Amniotic stem cell (primary cell): ENCODE measurements around the gene MYF5.

ENCODE experiments used
- DNase-seq: peaks from one replicate; lab custom pipeline; 2025; lab: John Stamatoyannopoulos, UW

MYF5 gene

DNA sequence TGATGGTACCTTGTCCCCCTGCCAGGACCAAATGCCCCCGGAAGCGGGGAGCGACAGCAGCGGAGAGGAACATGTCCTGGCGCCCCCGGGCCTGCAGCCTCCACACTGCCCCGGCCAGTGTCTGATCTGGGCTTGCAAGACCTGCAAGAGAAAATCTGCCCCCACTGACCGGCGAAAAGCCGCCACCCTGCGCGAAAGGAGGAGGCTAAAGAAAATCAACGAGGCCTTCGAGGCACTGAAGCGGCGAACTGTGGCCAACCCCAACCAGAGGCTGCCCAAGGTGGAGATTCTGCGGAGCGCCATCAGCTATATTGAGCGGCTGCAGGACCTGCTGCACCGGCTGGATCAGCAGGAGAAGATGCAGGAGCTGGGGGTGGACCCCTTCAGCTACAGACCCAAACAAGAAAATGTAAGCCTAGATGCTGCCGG, 8.9 kb upstream of the MYF5 start:
- DNase-seq = no peak

- no peak for DNase-seq
Measured at GRCh38 chr12:80708259-80708974, 8.3 kb upstream of the MYF5 start.

DNA sequence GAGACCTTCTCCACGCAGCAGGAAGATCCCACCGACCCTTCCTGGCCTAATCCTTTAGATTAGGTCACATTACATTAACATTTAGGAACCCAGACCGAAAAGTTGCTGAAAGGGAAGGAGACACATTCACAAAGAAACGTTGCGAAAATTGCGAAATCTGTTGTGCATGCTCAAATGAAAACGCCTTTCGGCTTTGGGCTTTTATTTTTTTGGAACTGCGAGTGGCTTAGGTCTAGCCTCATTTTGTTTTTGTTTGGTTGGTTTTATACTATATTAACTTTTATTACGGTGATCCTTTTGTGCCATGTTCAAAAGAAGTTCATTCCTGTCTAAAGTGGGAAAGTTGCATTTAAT, 7.8 kb upstream of the MYF5 start:
- no peak for DNase-seq

DNA sequence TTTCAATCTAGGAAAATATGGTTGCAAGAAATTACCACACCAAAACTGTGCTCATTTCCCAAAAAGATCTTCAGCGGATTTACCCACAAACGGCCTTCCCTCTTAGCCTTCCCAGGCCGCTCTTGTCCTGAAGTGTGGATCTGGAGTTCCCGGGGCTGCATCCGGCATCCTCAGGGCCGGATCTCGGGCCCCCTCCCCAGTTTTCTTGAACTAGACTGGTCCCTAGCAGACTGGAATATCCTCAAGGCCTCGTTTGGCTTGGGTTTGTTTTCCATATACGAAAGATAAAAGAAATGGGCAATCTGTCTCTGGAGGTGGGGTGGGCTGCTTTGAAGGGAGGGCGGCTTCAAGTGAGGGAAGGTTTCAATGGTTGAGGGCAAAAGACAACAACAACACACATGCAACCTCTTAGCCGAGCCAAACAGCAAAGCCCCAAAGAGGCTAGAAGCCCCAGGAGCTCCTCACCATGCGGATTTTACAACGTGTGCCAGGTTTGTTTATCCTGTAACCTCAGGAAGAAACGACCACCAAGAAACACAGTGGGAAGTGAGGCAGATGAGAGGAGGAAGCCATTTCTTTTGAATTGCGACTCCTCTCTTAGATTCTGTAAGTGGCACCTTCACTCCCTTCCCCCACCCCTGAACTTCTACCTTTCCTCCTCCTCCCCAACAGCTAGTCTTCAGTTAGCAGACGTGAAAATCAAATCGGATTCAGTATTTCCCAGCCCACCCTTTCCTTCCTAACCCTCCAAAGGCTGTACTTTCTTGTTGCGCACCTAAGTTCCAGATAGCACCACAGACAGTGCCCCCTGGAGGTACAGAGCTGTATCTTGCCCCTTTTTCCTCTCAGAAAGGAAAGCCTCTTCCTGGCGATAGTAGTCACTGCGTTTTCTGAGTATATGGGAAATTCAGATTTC, 6.6 kb upstream of the MYF5 start:
- DNase-seq = no peak

GRCh38 chr12:80710727-80711449, 5.8 kb upstream of the MYF5 start:
- DNase-seq = no peak

DNA sequence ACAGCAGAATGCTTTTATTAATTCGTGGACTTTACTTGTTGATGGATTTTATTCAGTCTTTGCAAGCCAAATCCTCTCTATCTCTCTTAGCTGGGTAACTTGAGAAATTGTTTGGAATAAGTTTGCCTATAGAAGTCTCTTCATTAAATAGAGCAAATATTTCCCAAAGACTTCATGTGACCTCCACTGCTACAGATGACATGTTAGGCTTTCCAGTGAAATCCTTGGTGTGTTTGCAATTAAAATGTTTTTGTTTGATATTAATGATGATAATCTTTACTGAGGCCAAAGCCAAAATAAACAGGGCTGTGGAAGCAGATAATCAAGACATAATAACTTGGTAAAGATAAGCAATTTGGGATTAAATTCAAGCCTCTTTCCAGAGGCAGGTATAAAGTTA, 4.8 kb upstream of the MYF5 start:
- DNase-seq = no peak

DNA sequence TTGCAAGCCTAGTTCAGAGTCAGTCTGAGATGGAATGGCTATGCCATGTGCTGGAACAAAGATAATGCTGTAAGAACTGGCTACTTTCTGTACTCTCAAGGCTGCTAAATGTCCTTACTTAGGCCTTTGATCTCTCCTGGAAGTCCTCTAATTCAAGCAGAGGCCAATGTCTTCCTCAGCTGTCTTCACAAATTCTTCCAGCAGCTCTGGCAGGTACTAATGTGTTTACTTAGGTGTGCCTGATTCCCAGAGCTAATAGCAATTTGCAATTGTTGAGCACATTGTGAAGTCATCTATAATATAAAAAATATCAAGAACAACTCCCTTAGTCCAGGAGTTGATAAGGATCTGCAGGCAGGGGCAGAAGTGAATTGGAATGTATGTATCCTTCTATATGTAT, 3.8 kb upstream of the MYF5 start:
- no peak for DNase-seq

DNA sequence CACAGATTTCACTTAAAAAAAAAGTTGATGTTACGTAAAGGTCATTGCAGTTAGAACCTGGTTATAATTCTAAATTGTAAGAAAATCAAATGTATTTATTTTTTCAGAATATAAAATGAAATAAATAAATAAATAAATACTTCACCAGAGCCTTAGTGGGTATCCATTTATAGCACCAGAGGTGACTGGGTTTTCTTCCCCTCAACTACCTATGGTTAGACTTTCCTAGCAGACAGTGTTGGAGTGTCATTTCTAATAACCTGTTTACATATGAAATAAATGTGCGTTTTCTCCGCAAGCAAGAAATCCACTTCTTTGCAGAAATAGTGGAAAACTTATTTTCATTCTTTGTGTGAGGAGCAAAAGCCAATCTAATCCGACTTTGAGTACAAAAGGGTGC, 3.3 kb upstream of the MYF5 start:
- no peak for DNase-seq

DNA sequence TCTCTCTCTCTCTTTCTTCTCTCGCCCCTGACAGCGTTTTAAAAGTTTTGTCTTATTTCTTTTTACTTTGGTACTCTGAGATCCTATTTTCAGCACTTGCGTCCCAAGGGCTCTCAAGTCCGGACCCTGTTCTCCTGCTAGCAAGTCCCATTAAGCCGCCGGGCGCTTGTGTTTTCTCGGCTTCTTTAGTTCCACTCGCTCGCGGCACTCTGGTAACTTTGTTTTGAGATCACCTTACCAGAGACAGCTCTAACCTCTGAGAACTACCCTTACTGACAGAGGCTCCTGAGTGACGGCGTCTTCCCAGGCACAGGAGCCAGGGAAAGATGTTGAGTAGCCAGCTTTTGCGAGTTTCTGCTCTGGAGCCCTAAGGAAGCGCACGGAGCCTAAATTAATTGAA, 2.7 kb upstream of the MYF5 start:
- DNase-seq = no peak

- DNase-seq = no peak
Measured at GRCh38 chr12:80714846-80715245, 1.9 kb upstream of the MYF5 start.

DNA sequence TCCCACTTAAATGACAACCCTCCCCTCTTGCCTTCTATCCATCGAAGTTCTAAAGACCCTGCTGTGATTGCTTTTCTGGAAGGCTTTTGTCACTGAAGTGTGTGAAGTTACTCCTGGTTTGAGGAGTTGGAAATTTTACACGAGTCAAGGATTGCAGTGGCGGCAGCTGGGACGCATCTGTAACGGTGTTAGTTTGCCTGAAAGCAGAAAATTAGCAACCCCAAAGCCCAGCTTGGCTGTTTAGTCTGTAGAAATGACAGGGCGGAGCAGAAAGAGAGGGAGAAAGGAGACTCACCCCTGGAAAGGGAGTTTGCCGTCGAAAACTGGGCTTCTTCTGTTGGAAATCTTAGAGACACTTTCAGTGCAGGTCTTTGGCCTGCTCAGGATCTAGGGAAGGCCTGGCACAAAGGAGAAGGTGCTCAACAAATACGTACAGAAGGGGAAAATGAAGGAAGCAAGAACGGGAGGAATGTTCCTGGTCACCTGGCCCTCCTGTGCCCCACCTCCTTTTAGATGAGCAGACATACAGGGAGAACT, 931 bp upstream of the MYF5 start:
- no peak for DNase-seq

DNA sequence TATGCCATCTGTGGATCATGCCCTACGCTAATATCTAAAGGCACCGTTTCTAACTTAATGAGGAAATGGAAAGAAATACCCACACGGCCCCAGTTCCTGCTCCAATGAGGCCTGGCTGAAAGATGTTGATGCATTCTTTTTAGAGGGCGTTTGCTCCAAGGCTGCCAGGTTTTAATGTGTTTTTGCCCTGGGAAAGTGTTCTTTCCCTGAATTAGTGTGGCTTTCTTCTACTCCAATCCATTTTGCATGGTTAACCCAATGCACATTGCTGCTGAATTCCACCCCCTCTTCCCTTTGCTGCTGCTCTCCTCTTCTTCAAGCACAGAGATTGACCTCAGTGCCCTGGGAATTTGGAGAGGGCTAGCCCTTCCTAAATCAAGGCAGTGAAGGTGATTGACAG, 1.1 kb downstream of the MYF5 start:
- DNase-seq = no peak

- no peak for DNase-seq
Measured at GRCh38 chr12:80720516-80720915, 3.8 kb downstream of the MYF5 start.

DNA sequence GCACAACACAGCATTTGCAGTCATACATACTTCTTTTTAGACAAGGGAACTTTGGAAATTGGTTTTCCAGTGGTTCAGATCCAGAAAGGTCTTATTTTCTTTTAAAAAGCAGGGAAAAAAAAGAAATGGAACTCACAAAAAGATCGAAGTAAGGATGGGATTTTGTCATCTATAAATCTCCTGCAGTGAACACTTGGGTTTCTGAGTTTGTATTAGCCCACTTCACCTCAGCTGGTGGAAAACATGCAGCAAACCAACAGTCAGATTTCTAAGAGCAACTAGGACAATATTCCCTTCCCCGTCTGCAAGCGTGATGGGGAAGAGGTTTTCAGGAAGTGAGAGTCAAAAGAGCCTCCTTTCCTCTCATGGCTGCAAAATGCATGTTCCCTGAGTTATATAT, 4.6 kb downstream of the MYF5 start:
- DNase-seq = no peak

DNA sequence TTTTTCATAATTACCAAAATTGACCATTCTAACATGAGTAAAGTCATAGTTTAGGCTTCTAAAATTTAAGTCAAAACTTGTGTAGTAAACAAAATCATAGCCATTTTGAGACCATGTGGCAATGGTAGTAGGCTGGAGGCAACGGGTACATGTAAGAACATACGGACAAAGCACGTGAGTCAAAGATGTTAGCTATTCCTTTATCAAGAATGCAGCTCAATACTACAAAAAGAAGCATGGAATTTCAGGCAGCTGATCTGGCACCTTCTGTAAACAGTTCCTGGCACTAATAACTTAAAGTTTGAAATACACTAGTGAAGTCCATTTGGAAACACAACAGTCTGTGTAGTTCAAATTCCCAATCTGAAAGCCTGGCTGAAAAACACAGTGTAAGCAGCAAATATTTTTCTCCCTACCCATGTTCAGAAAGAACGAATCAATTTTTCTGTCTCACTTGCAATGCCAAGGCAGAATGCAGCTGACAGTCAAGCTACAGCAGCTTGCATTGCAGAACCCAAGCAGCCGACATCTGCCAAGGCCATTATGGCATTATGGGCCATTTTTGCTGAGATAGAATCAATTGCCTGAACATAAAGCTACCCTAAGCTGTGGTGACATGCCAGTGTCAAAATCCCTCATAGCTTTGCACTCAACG, 29.3 kb downstream of the MYF5 start:
- DNase-seq = no peak

- DNase-seq = no peak
Measured at GRCh38 chr12:80747800-80748199, 31.1 kb downstream of the MYF5 start.

- no peak for DNase-seq
Measured at GRCh38 chr12:80749456-80749855, 32.7 kb downstream of the MYF5 start.

- no peak for DNase-seq
Measured at GRCh38 chr12:80752464-80752863, 35.8 kb downstream of the MYF5 start.

DNA sequence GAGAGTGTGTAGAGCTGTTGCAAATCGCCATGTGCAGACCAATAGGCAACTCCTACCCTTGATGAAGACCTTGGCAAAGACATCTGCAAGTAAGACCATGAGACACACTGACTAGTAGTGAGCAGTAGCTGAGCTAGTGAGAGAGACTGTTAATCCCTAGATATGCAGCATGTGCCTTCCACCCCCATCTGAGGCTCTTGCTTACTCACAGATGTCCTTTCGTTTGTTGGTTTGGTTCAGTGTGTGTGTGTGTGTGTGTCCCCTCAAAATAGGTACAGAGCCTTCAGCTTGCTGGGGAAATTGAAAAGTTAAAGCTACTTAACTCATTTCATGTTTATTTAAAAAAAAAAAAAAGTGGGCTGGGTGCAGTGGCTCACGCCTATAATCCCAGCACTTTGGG, 37.6 kb downstream of the MYF5 start:
- DNase-seq = no peak

DNA sequence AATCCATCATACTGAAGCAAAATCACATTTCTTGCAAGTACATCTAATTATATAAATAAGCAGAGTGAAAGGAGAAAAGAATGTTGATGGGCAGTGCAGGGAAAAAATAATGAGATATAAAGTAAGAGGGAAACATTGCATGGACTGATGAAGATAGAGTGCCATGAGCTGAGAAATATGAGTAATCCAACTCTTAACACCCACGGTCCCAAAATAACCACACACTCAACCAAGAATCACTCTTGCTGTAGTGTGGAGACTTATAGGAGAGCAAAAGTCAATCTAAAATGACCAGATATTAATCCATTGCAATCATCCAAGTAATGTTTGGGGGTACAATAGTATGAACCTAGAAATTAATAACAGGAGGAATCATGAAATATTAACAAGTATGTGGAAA, 40.2 kb downstream of the MYF5 start:
- DNase-seq = no peak

- no peak for DNase-seq
Measured at GRCh38 chr12:80761838-80762237, 45.1 kb downstream of the MYF5 start.

DNA sequence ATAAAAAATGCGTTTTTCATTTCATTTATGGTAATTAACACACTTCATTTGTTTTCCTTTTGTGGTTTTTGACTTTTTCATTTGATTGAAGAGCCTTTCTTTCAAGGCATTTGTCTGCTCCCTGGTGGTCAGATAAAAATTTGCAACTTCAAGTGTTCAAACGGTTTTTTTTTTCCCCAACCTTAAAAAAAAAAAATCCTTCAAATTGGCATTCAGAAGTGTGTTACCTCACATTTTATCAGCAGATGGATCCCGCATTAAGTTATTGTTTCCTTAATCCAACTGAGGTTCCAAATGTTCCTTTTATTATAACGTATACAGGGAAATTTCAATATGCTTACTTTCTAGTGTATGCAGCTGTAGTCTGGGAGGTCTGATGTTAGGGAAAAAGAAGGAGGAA, 47.2 kb downstream of the MYF5 start:
- peak; percentile 30 for DNase-seq
